GM12878 (cell line): Measurements from ENCODE around the gene USP31. TPM values are rescaled to one million over a fixed set of nuclear protein-coding genes. Genes with fewer than 3 reads are reported as not detected.

Source experiments
- CHD2 ChIP-seq: IDR thresholded peaks from 2 replicates; pipeline ENCODE4 v1.6.1; 2011; ENCODE audit warnings: low read depth, low read length, improper control_type of control experiment, borderline replicate concordance
- HDAC2 ChIP-seq: fragments of 200-600 bp; sonication (generic); IDR thresholded peaks from 2 replicates; pipeline ENCODE4 v1.6.1; 2017
- USF2 ChIP-seq: IDR thresholded peaks from 2 replicates; pipeline ENCODE4 v1.6.1; 2011; ENCODE audit warnings: low read depth, low read length, improper control_type of control experiment, borderline replicate concordance
- polyA plus RNA-seq, 11 experiments: library from polyadenylated mRNA; depleted of rRNA in 4 of 11; unstranded in 6 of 11; stranded (reverse) in 5 of 11; fragments of >200 nt; fragmentation: Nextera tagmentation in 4 of 11; fragmentation: Illumina TruSeq in 1 of 11; extraction: Ambion mirVana in 4 of 11; extraction: Trizol in 1 of 11; gene quantifications; 1 replicate in 1 of 11; 2 replicates in 10 of 11; pipeline versions ENCODE4 v1.2.1 to v1.2.3, GENCODE V29; 2011 to 2016; ENCODE audit warnings: inconsistent platforms in 2 of 11, missing spikeins in 2 of 11, low read depth in 1 of 11
- total RNA-seq, 4 experiments: library from RNA; depleted of rRNA in 3 of 4; stranded (reverse); fragments of >200 nt in 3 of 4; fragmentation: Illumina TruSeq in 1 of 4; extraction: Trizol in 1 of 4; gene quantifications; 2 replicates each; pipeline versions ENCODE4 v1.2.1 to v1.2.3, GENCODE V29; 2013 to 2021
- TF ChIP-seq, protein P1 (sequence below): fragments of 450-650 bp; IDR thresholded peaks from 2 replicates; pipeline ENCODE4 v1.6.1; 2017; ENCODE audit warnings: mild to moderate bottlenecking, moderate library complexity
- TF ChIP-seq, protein P2 (sequence below): IDR thresholded peaks from 2 replicates; pipeline ENCODE4 v1.6.1; 2012; ENCODE audit warnings: low read length, inconsistent platforms

USP31 gene
- total and polyA plus RNA-seq, 10 of the 15 experiments (the other 5 are each of a cell fraction or from before 2014, with no cell fraction given): 0.87 to 6.5 (median 3.2) TPM

DNA sequence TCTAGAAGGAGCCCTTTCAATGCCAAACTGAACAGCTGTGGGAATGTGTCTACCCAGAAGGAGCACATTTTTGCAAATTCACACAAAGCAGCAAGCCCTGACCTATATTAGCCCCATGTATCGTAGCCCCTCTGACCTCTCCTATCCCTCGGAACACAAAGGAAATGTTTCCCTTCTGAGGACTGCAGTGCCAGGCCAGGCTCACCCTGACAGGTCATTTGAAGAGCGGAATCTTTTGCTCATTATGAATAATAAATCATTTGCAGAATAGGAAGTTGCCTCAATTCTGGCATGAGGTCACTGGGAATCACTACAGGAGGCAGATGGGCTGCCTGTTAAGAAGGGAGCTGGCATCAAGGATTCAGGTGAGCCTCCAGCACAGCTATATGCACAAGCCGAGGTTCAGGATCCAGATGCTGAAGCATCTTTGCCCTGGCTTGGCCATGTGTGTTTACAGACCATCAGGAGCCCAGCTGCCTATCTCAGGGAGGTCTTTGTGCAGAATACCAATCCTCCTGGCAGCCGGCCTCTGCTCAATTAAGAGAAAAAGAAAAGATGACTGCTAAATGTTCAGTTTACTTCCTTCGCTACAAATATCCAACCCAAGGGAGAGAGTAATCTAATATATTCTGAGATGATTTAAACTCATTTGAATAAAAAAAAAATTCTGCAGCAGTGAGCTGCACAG, 119.4 kb downstream of the USP31 start (continued):
- TF ChIP-seq CHD2: no peak
- no peak for TF ChIP-seq HDAC2
- TF ChIP-seq, protein P1, sequence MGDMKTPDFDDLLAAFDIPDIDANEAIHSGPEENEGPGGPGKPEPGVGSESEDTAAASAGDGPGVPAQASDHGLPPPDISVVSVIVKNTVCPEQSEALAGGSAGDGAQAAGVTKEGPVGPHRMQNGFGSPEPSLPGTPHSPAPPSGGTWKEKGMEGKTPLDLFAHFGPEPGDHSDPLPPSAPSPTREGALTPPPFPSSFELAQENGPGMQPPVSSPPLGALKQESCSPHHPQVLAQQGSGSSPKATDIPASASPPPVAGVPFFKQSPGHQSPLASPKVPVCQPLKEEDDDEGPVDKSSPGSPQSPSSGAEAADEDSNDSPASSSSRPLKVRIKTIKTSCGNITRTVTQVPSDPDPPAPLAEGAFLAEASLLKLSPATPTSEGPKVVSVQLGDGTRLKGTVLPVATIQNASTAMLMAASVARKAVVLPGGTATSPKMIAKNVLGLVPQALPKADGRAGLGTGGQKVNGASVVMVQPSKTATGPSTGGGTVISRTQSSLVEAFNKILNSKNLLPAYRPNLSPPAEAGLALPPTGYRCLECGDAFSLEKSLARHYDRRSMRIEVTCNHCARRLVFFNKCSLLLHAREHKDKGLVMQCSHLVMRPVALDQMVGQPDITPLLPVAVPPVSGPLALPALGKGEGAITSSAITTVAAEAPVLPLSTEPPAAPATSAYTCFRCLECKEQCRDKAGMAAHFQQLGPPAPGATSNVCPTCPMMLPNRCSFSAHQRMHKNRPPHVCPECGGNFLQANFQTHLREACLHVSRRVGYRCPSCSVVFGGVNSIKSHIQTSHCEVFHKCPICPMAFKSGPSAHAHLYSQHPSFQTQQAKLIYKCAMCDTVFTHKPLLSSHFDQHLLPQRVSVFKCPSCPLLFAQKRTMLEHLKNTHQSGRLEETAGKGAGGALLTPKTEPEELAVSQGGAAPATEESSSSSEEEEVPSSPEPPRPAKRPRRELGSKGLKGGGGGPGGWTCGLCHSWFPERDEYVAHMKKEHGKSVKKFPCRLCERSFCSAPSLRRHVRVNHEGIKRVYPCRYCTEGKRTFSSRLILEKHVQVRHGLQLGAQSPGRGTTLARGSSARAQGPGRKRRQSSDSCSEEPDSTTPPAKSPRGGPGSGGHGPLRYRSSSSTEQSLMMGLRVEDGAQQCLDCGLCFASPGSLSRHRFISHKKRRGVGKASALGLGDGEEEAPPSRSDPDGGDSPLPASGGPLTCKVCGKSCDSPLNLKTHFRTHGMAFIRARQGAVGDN: no peak
- TF ChIP-seq, protein P2, sequence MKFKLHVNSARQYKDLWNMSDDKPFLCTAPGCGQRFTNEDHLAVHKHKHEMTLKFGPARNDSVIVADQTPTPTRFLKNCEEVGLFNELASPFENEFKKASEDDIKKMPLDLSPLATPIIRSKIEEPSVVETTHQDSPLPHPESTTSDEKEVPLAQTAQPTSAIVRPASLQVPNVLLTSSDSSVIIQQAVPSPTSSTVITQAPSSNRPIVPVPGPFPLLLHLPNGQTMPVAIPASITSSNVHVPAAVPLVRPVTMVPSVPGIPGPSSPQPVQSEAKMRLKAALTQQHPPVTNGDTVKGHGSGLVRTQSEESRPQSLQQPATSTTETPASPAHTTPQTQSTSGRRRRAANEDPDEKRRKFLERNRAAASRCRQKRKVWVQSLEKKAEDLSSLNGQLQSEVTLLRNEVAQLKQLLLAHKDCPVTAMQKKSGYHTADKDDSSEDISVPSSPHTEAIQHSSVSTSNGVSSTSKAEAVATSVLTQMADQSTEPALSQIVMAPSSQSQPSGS: no peak
- TF ChIP-seq USF2: no peak
